HEK293T (cell line): ENCODE measurements around the gene PSG2.
"Not testable (repeated sequence)": the region's sequence is repeated elsewhere in the genome, so short reads cannot be mapped to it uniquely, and the experiment has no call there.

Source experiments
- BHLHE40 ChIP-seq: fragments of 450-650 bp; IDR thresholded peaks from 2 replicates; pipeline ENCODE4 v1.6.1; 2016; ENCODE audit warnings: mild to moderate bottlenecking, moderate library complexity, borderline replicate concordance
- FOXK2 ChIP-seq: fragments of 450-650 bp; IDR thresholded peaks from 2 replicates; pipeline ENCODE4 v1.6.1; 2016; ENCODE audit warnings: mild to moderate bottlenecking
- ZNF384 ChIP-seq: fragments of 450-650 bp; IDR thresholded peaks from 2 replicates; pipeline ENCODE4 v1.6.1; 2016
- TF ChIP-seq, protein P1 (sequence below): fragments of 450-650 bp; IDR thresholded peaks from 2 replicates; pipeline ENCODE4 v1.6.1; 2016

DNA sequence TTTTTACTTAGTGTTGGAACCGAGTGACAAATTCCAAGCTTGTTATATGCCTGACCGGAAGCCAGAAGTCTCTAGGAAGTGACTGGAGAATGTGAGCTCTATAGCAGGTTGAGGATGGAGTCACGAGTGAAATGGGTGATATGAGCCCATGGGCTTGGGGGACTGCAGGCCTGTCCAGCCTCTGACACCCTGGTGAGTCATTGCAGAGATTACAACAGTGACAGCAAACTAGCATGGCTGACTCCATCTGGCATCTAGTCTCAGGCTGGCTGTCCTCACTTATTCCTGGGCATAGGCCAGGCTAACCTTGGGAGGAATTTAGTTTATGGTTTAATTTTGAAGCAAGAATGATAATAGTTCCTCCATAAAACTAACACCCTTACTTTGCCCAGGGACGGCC is 4.6 kb downstream of the PSG2 start:
- TF ChIP-seq, protein P1, sequence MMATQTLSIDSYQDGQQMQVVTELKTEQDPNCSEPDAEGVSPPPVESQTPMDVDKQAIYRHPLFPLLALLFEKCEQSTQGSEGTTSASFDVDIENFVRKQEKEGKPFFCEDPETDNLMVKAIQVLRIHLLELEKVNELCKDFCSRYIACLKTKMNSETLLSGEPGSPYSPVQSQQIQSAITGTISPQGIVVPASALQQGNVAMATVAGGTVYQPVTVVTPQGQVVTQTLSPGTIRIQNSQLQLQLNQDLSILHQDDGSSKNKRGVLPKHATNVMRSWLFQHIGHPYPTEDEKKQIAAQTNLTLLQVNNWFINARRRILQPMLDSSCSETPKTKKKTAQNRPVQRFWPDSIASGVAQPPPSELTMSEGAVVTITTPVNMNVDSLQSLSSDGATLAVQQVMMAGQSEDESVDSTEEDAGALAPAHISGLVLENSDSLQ = not testable (repeated sequence)
- TF ChIP-seq FOXK2, BHLHE40, ZNF384: not testable (repeated sequence)
